H1 (cell line): ENCODE data around the gene SHROOM3.

Experiments used
- ATF3 ChIP-seq: IDR thresholded peaks from 2 replicates; pipeline ENCODE4 v1.6.1; 2011; ENCODE audit warnings: low read depth, mild to moderate bottlenecking, low read length; ENCODE audit not compliant: insufficient read depth
- CTCF ChIP-seq, 3 experiments: IDR thresholded peaks; 1 replicate in 2 of 3; 2 replicates in 1 of 3; pipeline versions ENCODE4 v1.5.1 to v1.6.1; 2011; ENCODE audit warnings: low read length in 3 of 3, mild to moderate bottlenecking in 3 of 3, inconsistent platforms in 2 of 3, low read depth in 1 of 3, moderate library complexity in 1 of 3; ENCODE audit not compliant: insufficient read depth in 1 of 3; ENCODE audit errors: control extremely low read depth in 1 of 3
- KDM4A ChIP-seq: IDR thresholded peaks from one replicate; pipeline ENCODE4 v1.7.1; 2012; ENCODE audit warnings: low read depth, mild to moderate bottlenecking, moderate library complexity, low read length, inconsistent platforms; ENCODE audit not compliant: severe bottlenecking
- SIX5 ChIP-seq: IDR thresholded peaks from 2 replicates; pipeline ENCODE4 v1.6.1; 2011; ENCODE audit warnings: mild to moderate bottlenecking, low read depth, low read length
- TAF1 ChIP-seq: IDR thresholded peaks from 2 replicates; pipeline ENCODE4 v1.6.1; 2011; ENCODE audit warnings: mild to moderate bottlenecking, low read depth, low read length
- TEAD4 ChIP-seq: IDR thresholded peaks from 2 replicates; pipeline ENCODE4 v1.6.1; 2012; ENCODE audit warnings: low read depth, low read length, inconsistent platforms, mixed read lengths

GRCh38 chr4:76725039-76725438 lies 290.0 kb downstream of the SHROOM3 start:
- TF ChIP-seq CTCF (IDR thresholded peaks at IDR 0.05; ENCODE audit: control extremely low read depth in 1 of 3, insufficient read depth in 1 of 3, low read depth in 1 of 3, low read length in 3 of 3) (no peak), ATF3 (no peak), TAF1 (no peak), SIX5 (no peak), KDM4A (no peak), TEAD4 (no peak)
